GM20000 (cell line): Measurements from ENCODE around the gene STAP1.
"Not testable (repeated sequence)": the region's sequence is repeated elsewhere in the genome, so short reads cannot be mapped to it uniquely, and the experiment has no call there.

Experiments
- DNase-seq: peaks from one replicate; pipeline ENCODE4 v3.0.0; 2012; ENCODE audit warnings: low spot score
- CTCF ChIP-seq: IDR thresholded peaks from 2 replicates; pipeline ENCODE4 v1.5.1; 2012; ENCODE audit warnings: mild to moderate bottlenecking, control low read depth; ENCODE audit errors: extremely low read depth, missing control alignments

The STAP1 gene

GRCh38 chr4:67546971-67547370, 11.6 kb upstream of the STAP1 start:
- DNase-seq: no peak
- TF ChIP-seq CTCF: no peak

GRCh38 chr4:67549123-67549522, 9.4 kb upstream of the STAP1 start:
- DNase-seq: peak; percentile 19
- TF ChIP-seq CTCF: peak; percentile 31

- no peak for DNase-seq
- no peak for TF ChIP-seq CTCF
Measured at GRCh38 chr4:67550451-67550850, 8.1 kb upstream of the STAP1 start.

GRCh38 chr4:67550857-67551256, 7.7 kb upstream of the STAP1 start:
- no peak for TF ChIP-seq CTCF

GRCh38 chr4:67552146-67552792, 6.3 kb upstream of the STAP1 start:
- not testable (repeated sequence) for DNase-seq

More at GRCh38 chr4:67550857-67551256, 7.7 kb upstream of the STAP1 start:
- DNase-seq: no peak

- DNase-seq: no peak
- no peak for TF ChIP-seq CTCF
Measured at GRCh38 chr4:67554096-67554495, 4.4 kb upstream of the STAP1 start.

GRCh38 chr4:67555447-67555846, 3.1 kb upstream of the STAP1 start:
- DNase-seq: no peak
- TF ChIP-seq CTCF: no peak

- no peak for TF ChIP-seq CTCF
- no peak for DNase-seq
Measured at GRCh38 chr4:67556436-67556835, 2.1 kb upstream of the STAP1 start.
